SIG-M5 treated with dmso at 0.1 percent for 504 hours (cell line): ENCODE measurements around the gene ZC3H10.

Experiments
- DNase-seq: peaks from one replicate; lab custom pipeline; 2025; ENCODE audit not compliant: unreplicated experiment; lab: John Stamatoyannopoulos, UW

ZC3H10 gene

GRCh38 chr12:56164345-56164729 lies 46.3 kb downstream of the ZC3H10 start:
- DNase-seq: no peak

DNA sequence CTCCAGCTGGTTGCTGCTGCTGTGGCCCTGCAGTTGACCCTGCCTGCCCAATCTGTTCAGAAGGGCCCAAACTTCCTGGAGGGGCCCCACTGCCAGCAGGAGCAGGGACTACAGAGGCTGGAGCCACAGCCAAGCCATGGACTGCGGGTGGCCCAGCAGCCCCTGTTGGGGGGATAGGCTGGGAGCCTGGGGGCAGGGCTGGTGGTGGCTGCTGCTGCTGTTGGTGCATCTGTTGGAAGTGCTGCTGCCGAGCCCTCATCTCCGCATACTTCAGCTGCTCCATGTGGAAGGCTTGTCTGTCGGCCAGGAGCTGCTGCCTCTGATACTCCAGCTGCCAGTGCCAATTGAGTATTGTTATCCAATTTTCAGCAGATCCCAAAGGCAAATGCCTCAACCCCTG lies 47.3 kb downstream of the ZC3H10 start:
- no peak for DNase-seq

- no peak for DNase-seq
Measured at GRCh38 chr12:56169229-56169759, 51.2 kb downstream of the ZC3H10 start.

GRCh38 chr12:56172839-56173238 lies 54.8 kb downstream of the ZC3H10 start:
- DNase-seq: no peak
